Measurements from ENCODE around the gene MPZL3.
"Not testable (repeated sequence)": the region's sequence is repeated elsewhere in the genome, so short reads cannot be mapped to it uniquely, and the experiment has no call there.

Gene MPZL3

GRCh38 chr11:118190942-118191506 is 61.1 kb downstream of the MPZL3 start:
- not testable (repeated sequence) for H3K36me3 ChIP-seq (ENCODE audit: control insufficient read depth, insufficient read depth, low read length); H3K9ac ChIP-seq (ENCODE audit: low read length); H3K27me3 ChIP-seq (ENCODE audit: control insufficient read depth, insufficient read depth, low read length); H3K9me3 ChIP-seq (ENCODE audit: control insufficient read depth, low read length); H3K4me3 ChIP-seq (ENCODE audit: low read length)
- H3K4me1 ChIP-seq (ENCODE audit: control insufficient read depth, insufficient read depth, low read length) = peaks cover 20% of the 10 kb centered on the region

- Histone ChIP-seq H3K9ac (ENCODE audit: low read length) (no peak overlapping the region), H3K4me3 (ENCODE audit: low read length) (no peak overlapping the region), H3K4me1 (ENCODE audit: control insufficient read depth, insufficient read depth, low read length) (no peaks in the 10 kb centered on the region), H3K27me3 (ENCODE audit: control insufficient read depth, insufficient read depth, low read length) (peaks cover 4% of the 10 kb centered on the region), H3K9me3 (ENCODE audit: control insufficient read depth, low read length) (no peaks in the 10 kb centered on the region), H3K36me3 (ENCODE audit: control insufficient read depth, insufficient read depth, low read length) (no peaks in the 10 kb centered on the region)
Observed at GRCh38 chr11:118186346-118187107, 65.6 kb downstream of the MPZL3 start.

- Histone ChIP-seq H3K4me3 (ENCODE audit: low read length) (no peak overlapping the region), H3K9ac (ENCODE audit: low read length) (no peak overlapping the region), H3K4me1 (ENCODE audit: control insufficient read depth, insufficient read depth, low read length) (no peaks in the 10 kb centered on the region), H3K9me3 (ENCODE audit: control insufficient read depth, low read length) (no peaks in the 10 kb centered on the region), H3K27me3 (ENCODE audit: control insufficient read depth, insufficient read depth, low read length) (peaks cover 4% of the 10 kb centered on the region), H3K36me3 (ENCODE audit: control insufficient read depth, insufficient read depth, low read length) (no peaks in the 10 kb centered on the region)
Observed at GRCh38 chr11:118184784-118185579, 67.2 kb downstream of the MPZL3 start.

- H3K9ac ChIP-seq (ENCODE audit: low read length); H3K4me1 ChIP-seq (ENCODE audit: control insufficient read depth, insufficient read depth, low read length); H3K9me3 ChIP-seq (ENCODE audit: control insufficient read depth, low read length); H3K4me3 ChIP-seq (ENCODE audit: low read length); H3K27me3 ChIP-seq (ENCODE audit: control insufficient read depth, insufficient read depth, low read length); H3K36me3 ChIP-seq (ENCODE audit: control insufficient read depth, insufficient read depth, low read length): not testable (repeated sequence)
Observed at GRCh38 chr11:118183691-118184090, 68.5 kb downstream of the MPZL3 start.

- H3K9me3 ChIP-seq (ENCODE audit: control insufficient read depth, low read length) = no peaks in the 10 kb centered on the region
- H3K4me3 ChIP-seq (ENCODE audit: low read length) = no peak overlapping the region
- no peak overlapping the region for H3K9ac ChIP-seq (ENCODE audit: low read length)
- no peaks in the 10 kb centered on the region for H3K36me3 ChIP-seq (ENCODE audit: control insufficient read depth, insufficient read depth, low read length)
- H3K4me1 ChIP-seq (ENCODE audit: control insufficient read depth, insufficient read depth, low read length) = no peaks in the 10 kb centered on the region
- H3K27me3 ChIP-seq (ENCODE audit: control insufficient read depth, insufficient read depth, low read length) = peaks cover 10% of the 10 kb centered on the region
Observed at GRCh38 chr11:118180300-118180703, 71.9 kb downstream of the MPZL3 start.

GRCh38 chr11:118176778-118177134 is 75.4 kb downstream of the MPZL3 start:
- peaks cover 13% of the 10 kb centered on the region for H3K27me3 ChIP-seq (ENCODE audit: control insufficient read depth, insufficient read depth, low read length)
- H3K4me3 ChIP-seq (ENCODE audit: low read length) = no peak overlapping the region
- no peaks in the 10 kb centered on the region for H3K9me3 ChIP-seq (ENCODE audit: control insufficient read depth, low read length)
- H3K4me1 ChIP-seq (ENCODE audit: control insufficient read depth, insufficient read depth, low read length) = peaks cover 2% of the 10 kb centered on the region
- H3K9ac ChIP-seq (ENCODE audit: low read length) = no peak overlapping the region
- H3K36me3 ChIP-seq (ENCODE audit: control insufficient read depth, insufficient read depth, low read length) = no peaks in the 10 kb centered on the region
